ENCODE results near the gene SNN. TPM values are rescaled to one million over a fixed set of nuclear protein-coding genes. Genes with fewer than 3 reads are reported as not detected.
A peak's percentile ranks its signal among the peaks of the same experiment; 100 is the strongest.

SNN gene
- total RNA-seq, 1 experiment from 2014 or later = 10.1 TPM

DNA sequence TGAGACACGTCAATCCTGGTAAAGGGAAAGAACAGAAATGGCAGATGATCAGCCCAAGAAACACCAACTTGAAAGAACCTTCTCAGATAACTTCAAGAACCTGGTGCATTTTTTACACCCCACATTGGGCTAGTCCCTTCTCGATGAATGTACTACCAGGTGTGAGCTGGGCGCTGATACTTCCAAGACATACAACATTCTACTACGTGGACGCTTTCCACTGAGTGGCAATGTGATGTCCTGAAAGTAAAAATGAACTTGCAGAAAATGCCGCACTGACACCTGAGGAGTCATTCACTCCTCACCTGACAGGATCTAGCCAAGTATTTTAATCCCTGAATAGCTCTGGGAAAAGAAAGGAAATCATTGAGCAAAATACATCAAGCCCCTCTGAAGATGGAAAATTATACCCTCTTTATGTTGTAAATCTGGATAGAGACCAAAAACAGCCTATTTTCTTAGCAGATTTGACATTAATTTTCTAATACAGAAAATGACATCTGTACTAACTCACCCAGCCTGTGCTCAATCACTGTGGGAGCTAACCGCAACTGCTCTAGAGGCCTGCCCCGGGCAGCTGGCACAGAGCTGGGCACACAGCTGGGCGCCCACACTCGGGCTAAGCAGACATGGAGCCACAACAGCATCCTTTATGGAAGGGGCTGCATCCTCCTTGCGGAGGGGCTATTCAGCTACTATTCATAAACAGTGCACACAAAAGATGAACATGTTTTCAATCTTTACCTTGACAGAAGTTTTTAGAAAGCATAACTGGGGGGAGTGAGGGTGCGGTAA is 16.2 kb downstream of the SNN start:
- peaks cover 47% of the 10 kb centered on the region for H3K4me1 ChIP-seq (replicated peaks)
- H3K27ac ChIP-seq = no peak overlapping the region
- no peak overlapping the region for H3K4me3 ChIP-seq
- no peaks in the 10 kb centered on the region for H3K27me3 ChIP-seq (replicated peaks)
- no peaks in the 10 kb centered on the region for H3K9me3 ChIP-seq (replicated peaks)
- DNase-seq (ENCODE audit: low read depth in 1 of 2, low spot score in 2 of 2) = no peak
- peaks cover 66% of the 10 kb centered on the region for H3K36me3 ChIP-seq

DNA sequence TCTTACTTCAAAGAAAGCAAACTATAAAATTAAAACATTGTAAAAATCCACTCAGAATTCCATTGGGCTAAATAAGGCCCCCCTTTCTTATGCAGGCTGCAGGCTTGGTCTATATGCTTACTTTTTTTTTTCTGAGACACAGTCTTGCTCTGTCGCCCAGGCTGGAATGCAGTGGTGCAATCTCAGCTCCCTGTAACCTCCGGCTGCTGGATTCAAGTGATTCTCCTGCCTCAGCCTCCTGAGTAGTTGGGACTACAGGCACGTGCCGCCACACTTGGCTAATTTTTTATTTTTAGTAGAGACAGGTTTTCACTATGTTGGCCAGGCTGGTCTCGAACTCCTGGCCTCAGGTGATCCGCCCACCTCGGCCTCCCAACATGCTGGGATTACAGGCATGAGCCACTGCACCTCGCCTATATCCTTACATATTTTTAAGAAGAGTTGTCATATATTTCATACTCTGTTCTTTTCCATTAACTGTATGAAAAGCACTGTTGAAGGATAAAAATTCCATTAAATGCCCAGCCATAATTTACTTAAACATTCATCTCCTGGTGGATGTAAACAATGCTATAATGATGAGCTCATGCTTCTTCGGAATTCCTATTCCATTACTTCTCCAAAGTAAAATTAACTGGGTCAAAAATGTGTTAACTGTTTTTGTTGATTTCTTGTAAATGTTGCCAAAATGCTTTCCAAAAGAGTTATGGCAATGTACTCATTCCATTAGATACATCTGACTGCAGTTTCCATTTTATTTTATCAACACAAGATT is 17.8 kb downstream of the SNN start:
- Histone ChIP-seq H3K27ac (peak overlapping the region; percentile 30), H3K4me3 (no peak overlapping the region), H3K9me3 (replicated peaks) (no peaks in the 10 kb centered on the region), H3K4me1 (replicated peaks) (peaks cover 47% of the 10 kb centered on the region), H3K36me3 (peaks cover 57% of the 10 kb centered on the region), H3K27me3 (replicated peaks) (no peaks in the 10 kb centered on the region)
- DNase-seq (ENCODE audit: low read depth in 1 of 2, low spot score in 2 of 2) = peak; percentile 25 to 46

DNA sequence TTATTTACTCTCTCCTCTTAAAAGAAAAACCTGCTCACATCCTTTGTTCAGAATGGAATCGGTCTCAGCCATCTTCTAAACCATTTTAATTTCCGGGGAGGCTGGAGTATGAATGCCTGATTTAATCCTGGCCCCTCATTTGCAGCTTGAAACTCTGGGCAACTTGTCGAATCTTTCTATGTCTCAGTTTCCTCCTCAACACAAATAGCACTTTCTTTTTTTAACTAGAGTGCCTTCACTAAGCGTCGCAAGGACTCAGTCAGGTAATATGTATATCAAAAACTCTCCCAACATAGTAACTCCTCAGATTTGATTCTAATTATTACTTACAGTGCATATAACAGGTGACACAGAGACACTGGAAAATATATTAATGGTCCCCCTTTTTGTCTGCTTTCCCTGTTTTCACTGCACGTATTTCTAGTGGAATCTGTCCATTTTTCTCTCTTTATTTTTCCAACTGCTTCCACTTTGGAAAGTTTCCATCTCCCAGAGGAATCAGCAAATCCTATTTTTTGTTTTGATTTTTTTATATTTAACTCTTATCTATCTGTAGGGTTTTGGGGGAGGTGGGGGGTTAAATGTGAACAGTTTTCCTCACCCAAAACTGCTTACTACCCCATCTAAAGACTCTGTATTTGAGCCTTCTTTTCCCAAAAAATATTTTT is 18.6 kb downstream of the SNN start:
- Histone ChIP-seq H3K27ac (peak overlapping the region; percentile 30), H3K4me1 (replicated peaks) (peaks cover 42% of the 10 kb centered on the region), H3K9me3 (replicated peaks) (no peaks in the 10 kb centered on the region), H3K4me3 (no peak overlapping the region), H3K27me3 (replicated peaks) (no peaks in the 10 kb centered on the region), H3K36me3 (peaks cover 58% of the 10 kb centered on the region)
- no peak for DNase-seq (ENCODE audit: low read depth in 1 of 2, low spot score in 2 of 2)

DNA sequence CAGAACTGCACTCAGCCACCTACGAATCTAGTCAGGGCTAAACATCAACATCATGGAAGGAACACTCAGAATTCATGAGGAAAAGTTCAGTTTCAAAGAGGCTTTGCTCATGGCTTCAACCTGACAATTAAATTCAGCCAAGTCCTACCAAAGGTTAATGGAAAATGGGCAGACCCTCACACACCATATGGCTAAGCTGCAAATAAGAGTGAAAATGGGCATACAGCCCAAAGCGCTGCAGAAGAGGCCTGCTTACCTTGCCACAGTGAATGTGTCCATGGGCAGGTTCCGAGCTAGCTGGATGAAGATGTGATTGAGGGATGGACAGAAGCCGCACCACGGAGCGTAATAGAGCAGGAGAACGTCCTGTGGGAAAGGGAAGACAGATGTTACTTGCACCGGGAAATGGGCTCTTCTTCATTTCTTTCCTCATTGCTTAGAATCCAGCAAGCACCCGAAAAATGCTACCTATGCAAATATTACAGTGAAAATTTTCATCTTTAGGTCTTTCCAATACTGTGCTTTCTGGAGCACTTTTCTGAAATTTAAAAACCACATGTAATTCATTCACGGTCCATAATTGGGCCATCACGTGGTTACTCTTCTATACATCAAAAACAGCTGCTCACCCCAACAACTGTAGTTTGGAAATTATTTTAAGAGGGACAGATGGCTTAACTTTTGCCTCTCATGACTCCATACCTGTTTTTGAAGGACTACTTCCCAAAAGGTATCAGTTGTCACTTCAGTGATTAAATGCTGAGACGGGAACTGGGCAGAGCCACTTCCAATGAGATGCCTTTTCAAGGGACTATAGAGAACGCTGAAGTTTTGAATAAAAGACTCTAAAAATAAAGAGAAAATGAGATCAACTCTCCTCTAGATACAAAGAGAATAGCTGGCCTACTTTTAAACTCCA is 19.6 kb downstream of the SNN start:
- Histone ChIP-seq H3K9me3 (replicated peaks) (no peaks in the 10 kb centered on the region), H3K4me1 (replicated peaks) (peaks cover 34% of the 10 kb centered on the region), H3K36me3 (peaks cover 60% of the 10 kb centered on the region), H3K27me3 (replicated peaks) (no peaks in the 10 kb centered on the region), H3K27ac (no peak overlapping the region), H3K4me3 (no peak overlapping the region)
- DNase-seq (ENCODE audit: low read depth in 1 of 2, low spot score in 2 of 2) = no peak

DNA sequence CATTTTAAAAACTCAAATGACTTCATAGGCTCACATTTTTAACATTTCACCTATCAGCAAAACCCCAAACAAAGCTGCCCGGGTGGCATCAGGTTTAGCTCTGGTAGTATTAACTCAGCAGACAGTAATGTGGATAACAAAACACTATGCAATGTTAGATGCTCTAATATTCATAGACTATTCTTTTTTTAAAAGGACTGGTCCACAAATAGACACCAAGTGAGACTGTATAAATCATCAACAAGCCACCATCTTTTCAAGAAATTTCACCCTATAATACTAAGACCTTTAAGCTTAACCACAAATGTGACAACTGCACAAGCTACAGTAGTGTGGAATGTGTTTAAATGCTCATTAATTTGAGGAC is 20.2 kb downstream of the SNN start:
- Histone ChIP-seq H3K36me3 (peaks cover 59% of the 10 kb centered on the region), H3K4me3 (no peak overlapping the region), H3K4me1 (replicated peaks) (peaks cover 27% of the 10 kb centered on the region), H3K27me3 (replicated peaks) (no peaks in the 10 kb centered on the region), H3K27ac (0 out of 2 replicates have a peak overlapping the region, but pooled peaks have one; percentile 11), H3K9me3 (replicated peaks) (no peaks in the 10 kb centered on the region)
- DNase-seq (ENCODE audit: low read depth in 1 of 2, low spot score in 2 of 2) = peak in 1 of 2 experiments; percentile 28

DNA sequence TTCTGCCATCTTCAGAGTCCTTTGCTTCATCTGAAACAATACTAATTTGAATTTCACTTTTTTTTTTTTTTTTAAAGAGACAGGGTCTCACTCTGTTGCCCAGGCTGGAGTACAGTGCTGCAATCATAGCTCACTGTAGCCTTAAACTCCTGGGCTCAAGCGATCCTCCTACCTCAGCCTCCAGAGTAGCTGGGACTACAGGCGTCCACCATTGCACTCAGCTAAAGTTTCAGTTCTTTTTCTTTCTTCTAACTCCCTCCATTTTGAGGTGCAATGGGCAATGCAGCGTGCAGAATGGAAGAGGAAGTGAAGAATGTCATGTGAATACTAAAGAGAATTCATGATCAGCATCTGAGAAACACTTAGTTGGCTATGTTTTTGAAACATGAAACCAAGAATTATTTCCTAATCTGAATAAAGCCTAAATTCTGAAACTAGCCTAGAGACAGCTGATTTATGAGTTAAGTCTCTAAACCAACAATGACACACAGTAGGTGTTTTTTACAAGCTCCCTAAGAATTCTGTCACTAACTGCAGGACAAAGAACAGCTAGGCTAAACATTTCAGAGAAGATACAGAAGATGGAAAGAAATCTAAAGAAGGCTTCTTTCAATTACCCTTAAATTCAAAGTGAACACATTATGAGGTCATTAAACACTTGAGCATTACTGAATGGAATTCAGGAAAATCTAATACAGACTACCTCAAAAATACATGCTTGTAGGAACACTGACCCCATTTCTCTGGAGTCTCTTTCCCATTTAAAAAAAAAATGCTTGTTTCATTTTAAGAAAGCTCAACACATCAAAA is 21.0 kb downstream of the SNN start:
- DNase-seq (ENCODE audit: low read depth in 1 of 2, low spot score in 2 of 2) = peak in 1 of 2 experiments; percentile 13

DNA sequence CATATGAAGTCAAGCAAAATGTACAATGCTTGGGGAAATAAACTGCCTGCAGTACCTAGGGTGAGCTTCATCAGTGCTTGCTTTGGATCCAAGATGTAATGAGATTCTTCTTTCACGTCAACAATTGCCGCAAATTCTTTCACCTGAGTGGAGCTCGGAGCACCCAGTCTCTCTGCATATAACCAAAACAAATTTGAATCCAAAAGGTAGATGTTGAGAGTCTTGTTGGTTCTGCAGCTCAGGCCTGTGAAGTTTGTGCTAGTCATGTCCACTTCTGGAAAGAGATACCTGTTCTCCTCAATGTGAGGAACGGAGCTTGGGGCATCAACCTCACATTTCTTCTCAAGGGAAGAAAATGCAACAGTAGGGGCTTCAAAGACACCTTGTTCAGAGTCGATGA is 23.0 kb downstream of the SNN start:
- Histone ChIP-seq H3K27ac (no peak overlapping the region), H3K4me3 (no peak overlapping the region), H3K27me3 (replicated peaks) (no peaks in the 10 kb centered on the region), H3K4me1 (replicated peaks) (peaks cover 22% of the 10 kb centered on the region), H3K9me3 (replicated peaks) (no peaks in the 10 kb centered on the region), H3K36me3 (peaks cover 58% of the 10 kb centered on the region)
- DNase-seq (ENCODE audit: low read depth in 1 of 2, low spot score in 2 of 2) = peak in 1 of 2 experiments; percentile 6

More for the DNA sequence above, 21.0 kb downstream of the SNN start:
- Histone ChIP-seq H3K9me3 (replicated peaks) (no peaks in the 10 kb centered on the region), H3K27ac (no peak overlapping the region), H3K4me1 (replicated peaks) (peaks cover 27% of the 10 kb centered on the region), H3K4me3 (no peak overlapping the region), H3K36me3 (peaks cover 53% of the 10 kb centered on the region), H3K27me3 (replicated peaks) (no peaks in the 10 kb centered on the region)

DNA sequence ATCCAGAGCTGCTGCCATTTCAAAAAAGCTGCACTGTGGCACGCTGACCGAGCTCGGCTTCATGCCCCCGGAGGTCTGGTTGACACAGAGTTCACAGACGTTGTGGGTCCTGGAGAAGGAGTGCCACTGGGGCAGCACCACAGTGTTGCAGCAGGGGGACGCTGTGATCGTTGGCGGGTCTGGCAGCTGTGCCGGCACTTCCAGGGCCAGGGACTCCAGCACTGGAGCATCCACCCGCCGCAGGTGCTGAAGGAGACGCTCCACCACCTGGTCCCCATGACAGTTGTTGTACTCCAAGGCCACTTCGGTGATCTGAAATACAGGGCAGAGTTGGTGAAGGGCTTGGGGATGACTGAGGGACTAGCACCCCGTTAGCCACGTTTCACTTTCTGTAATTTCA is 23.5 kb downstream of the SNN start:
- DNase-seq (ENCODE audit: low read depth in 1 of 2, low spot score in 2 of 2) = peak in 1 of 2 experiments; percentile 34
- Histone ChIP-seq H3K4me3 (no peak overlapping the region), H3K27ac (no peak overlapping the region), H3K27me3 (replicated peaks) (no peaks in the 10 kb centered on the region), H3K4me1 (replicated peaks) (peaks cover 17% of the 10 kb centered on the region), H3K36me3 (peaks cover 63% of the 10 kb centered on the region), H3K9me3 (replicated peaks) (no peaks in the 10 kb centered on the region)

DNA sequence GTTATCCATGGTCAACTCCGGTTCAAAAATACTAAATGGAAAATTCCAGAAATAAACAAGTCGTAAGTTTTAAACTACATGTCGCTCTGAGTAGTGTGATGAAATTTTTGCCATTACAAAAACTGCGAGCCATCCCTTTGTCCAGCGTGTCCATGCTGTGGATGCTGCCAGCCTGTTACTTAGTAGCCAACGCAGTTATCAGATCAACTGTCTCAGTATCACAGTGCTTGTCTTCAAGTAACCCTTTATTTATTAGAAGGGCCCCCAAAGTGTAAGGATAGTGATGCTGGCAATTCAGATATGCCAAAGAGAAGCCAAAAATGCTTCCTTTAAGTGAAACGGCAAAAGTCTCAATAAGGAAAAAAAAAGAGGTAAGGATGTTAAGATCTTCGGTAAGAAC is 23.9 kb downstream of the SNN start:
- Histone ChIP-seq H3K4me3 (no peak overlapping the region), H3K27ac (no peak overlapping the region), H3K4me1 (replicated peaks) (peaks cover 13% of the 10 kb centered on the region), H3K9me3 (replicated peaks) (no peaks in the 10 kb centered on the region), H3K36me3 (peaks cover 63% of the 10 kb centered on the region), H3K27me3 (replicated peaks) (no peaks in the 10 kb centered on the region)
- no peak for DNase-seq (ENCODE audit: low read depth in 1 of 2, low spot score in 2 of 2)

DNA sequence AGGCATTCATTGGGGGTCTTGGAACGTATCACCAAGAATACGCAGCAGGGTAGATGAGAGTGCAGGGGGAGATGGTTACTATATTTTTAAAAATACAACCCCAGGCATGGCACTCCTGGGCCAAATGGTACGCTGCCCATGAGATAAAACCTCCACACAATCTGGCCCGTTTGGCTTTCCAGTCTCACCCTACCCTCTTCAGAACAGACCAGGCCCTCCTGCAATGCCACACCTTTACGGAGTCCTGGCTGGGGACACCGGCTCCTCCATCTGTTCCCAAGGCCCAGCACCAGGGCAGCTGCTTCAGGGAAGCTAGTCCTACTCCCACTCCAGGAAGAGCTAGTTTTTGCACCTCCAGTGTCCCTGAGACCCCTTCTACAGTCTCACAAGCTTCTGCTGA is 24.4 kb downstream of the SNN start:
- no peak overlapping the region for H3K4me3 ChIP-seq
- no peaks in the 10 kb centered on the region for H3K27me3 ChIP-seq (replicated peaks)
- H3K27ac ChIP-seq = no peak overlapping the region
- peaks cover 10% of the 10 kb centered on the region for H3K4me1 ChIP-seq (replicated peaks)
- H3K9me3 ChIP-seq (replicated peaks) = no peaks in the 10 kb centered on the region
- DNase-seq (ENCODE audit: low read depth in 1 of 2, low spot score in 2 of 2) = peak in 1 of 2 experiments; percentile 35
- H3K36me3 ChIP-seq = peaks cover 63% of the 10 kb centered on the region

DNA sequence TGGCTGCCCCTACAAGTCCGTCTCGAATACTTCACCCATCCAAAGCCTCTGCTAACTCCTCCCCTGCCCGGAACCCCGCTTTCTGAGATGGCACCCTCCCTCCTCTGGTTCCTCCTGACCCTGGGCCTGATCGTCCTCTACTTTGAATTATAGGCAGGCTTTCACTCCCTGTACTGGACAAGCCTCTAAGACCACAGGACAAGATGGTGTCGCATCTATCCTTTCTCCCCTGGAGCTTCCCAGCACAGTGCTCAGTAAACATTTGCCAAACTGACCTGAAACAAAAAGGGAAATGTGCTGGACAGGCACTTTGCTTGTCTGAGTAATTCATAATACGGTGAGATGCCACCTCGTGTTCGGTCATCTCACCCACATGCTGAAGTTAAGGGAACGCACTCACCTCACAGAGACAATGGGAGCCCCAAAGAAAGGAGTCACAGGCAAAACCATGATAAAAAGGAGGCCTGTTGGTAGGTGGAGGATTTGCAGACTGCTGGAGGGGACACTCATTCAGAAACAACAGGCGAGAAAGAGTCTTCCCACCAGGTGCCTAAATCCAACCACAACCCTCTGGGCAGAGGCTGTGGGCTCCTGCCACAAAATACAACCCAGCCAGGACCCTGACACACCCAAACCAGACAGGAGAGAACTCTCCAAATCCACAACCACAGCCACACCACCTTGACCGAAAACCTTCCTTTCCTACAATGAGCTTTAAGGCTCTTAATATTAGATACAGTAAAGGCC is 28.2 kb downstream of the SNN start:
- peaks cover 61% of the 10 kb centered on the region for H3K36me3 ChIP-seq
- DNase-seq (ENCODE audit: low read depth in 1 of 2, low spot score in 2 of 2) = no peak

DNA sequence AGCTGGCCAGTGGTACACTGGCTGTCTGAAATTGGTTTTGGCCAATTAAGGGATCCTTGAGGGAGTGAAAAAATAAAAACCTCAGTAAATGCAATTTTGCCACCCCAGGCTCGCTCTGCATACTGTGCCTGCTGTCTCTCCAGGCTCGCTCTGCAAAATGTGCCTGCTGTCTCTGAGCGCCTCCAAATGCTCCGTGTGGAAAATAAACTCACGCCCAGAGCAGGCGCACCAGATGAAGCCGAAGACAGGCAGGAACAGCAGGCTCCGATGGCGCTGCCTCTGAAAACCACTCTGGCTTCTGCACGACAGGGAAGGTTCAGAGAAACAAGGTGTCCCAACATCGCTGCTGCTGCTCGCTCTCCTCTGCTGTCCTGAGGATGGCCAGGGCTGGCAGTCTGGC is 29.1 kb downstream of the SNN start:
- H3K27ac ChIP-seq = no peak overlapping the region
- DNase-seq (ENCODE audit: low read depth in 1 of 2, low spot score in 2 of 2) = no peak
- H3K4me3 ChIP-seq = no peak overlapping the region
- H3K9me3 ChIP-seq (replicated peaks) = no peaks in the 10 kb centered on the region; the same call in 1 of the 2 replicates
- no peaks in the 10 kb centered on the region for H3K27me3 ChIP-seq (replicated peaks)
- no peaks in the 10 kb centered on the region for H3K4me1 ChIP-seq (replicated peaks)
- peaks cover 59% of the 10 kb centered on the region for H3K36me3 ChIP-seq

More for the DNA sequence above, 28.2 kb downstream of the SNN start:
- Histone ChIP-seq H3K4me3 (no peak overlapping the region), H3K4me1 (replicated peaks) (no peaks in the 10 kb centered on the region), H3K9me3 (replicated peaks) (no peaks in the 10 kb centered on the region; the same call in 1 of the 2 replicates), H3K27me3 (replicated peaks) (no peaks in the 10 kb centered on the region), H3K27ac (no peak overlapping the region)
